Testis (tissue), 3 donors: Measurements from ENCODE around the gene SELENOW. TPM values are rescaled to one million over a fixed set of nuclear protein-coding genes. Genes with fewer than 3 reads are reported as not detected.
"Not testable (repeated sequence)": the region's sequence is repeated elsewhere in the genome, so short reads cannot be mapped to it uniquely, and the experiment has no call there.

Experiments
- DNase-seq: peaks from one replicate; pipeline ENCODE4 v3.0.0-alpha.2; 2019
- H3K27ac ChIP-seq, 2 donors: fragments of 200-600 bp; sonication (generic); one replicate each; pipeline ENCODE4 v1.5.1; 2019
- H3K27me3 ChIP-seq: fragments of 200-600 bp; sonication (generic); one replicate; pipeline ENCODE4 v1.5.1; 2019
- H3K36me3 ChIP-seq: fragments of 200-600 bp; sonication (generic); one replicate; pipeline ENCODE4 v1.5.1; 2017; ENCODE audit warnings: low read depth; ENCODE audit errors: missing control alignments
- H3K4me1 ChIP-seq: fragments of 200-600 bp; sonication (generic); one replicate; pipeline ENCODE4 v1.5.1; 2019
- H3K4me3 ChIP-seq, 2 donors: fragments of 200-600 bp; sonication (generic); one replicate each; pipeline ENCODE4 v1.5.1; 2017 to 2019
- H3K9me3 ChIP-seq: fragments of 200-600 bp; sonication (generic); one replicate; pipeline ENCODE4 v1.5.1; 2017
- POLR2A ChIP-seq: fragments of 450-650 bp; IDR thresholded peaks from one replicate; pipeline ENCODE4 v1.6.1; 2017; ENCODE audit warnings: antibody characterized with exemption, mild to moderate bottlenecking, moderate library complexity
- WGBS, 2 donors: methylation state at CpG; one replicate each; pipeline ENCODE4 v1.1.5; 2018; 5-methylcytosine and 5-hydroxymethylcytosine counted together
- intact Hi-C: fragments of 100-400 bp; cut with DNase I; formaldehyde crosslinking; loops from one replicate; pipeline ENCODE4 v1.15.1; 2023; ENCODE audit warnings: low total_unique reads
- polyA plus RNA-seq: library from polyadenylated mRNA; stranded (reverse); fragments of 350-450 nt; fragmentation: Illumina TruSeq; extraction: RNeasy Lipid Tissue Mini Kit (QIAGEN cat#74804); gene quantifications from one replicate; pipeline ENCODE4 v1.2.3, GENCODE V29; 2014; ENCODE audit warnings: low read depth, low replicate concordance; ENCODE audit not compliant: insufficient read depth
- total RNA-seq, 2 donors: library from RNA; depleted of rRNA; stranded (reverse); fragments of >200 nt; gene quantifications; one replicate each; pipeline ENCODE4 v1.2.3, GENCODE V29; 2016
- TF ChIP-seq, protein P1 (sequence below), 3 experiments: fragments of 450-650 bp in 2 of 3; fragments of 200-600 bp in 1 of 3; sonication (generic) in 1 of 3; IDR thresholded peaks; one replicate each; pipeline ENCODE4 v1.5.1; 2016 to 2019; ENCODE audit warnings: antibody characterized with exemption in 3 of 3, mild to moderate bottlenecking in 2 of 3, moderate library complexity in 1 of 3

Gene SELENOW
- total and polyA plus RNA-seq, 3 donors from 2014 or later: 170 to 197 (median 194) TPM

DNA sequence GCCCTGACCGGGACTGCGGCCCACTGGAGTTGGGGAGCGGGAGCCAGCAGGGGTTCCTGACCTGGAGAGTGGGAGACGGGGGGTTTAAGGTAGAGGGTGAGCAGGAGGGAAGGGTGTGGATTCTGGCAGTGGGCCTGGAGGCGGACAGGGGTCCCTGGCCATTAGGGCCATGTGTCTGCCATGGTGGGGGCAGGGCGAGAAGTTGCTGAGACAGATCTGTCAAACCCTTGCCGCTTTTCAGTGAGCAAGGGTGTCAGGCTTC, 12.2 kb upstream of the SELENOW start:
- Histone ChIP-seq H3K4me3 (no peak overlapping the region), H3K27me3 (no peaks in the 10 kb centered on the region), H3K4me1 (no peaks in the 10 kb centered on the region), H3K27ac (no peak overlapping the region), H3K36me3 (no peaks in the 10 kb centered on the region), H3K9me3 (no peaks in the 10 kb centered on the region)
- intact Hi-C loops: no loop called here
- TF ChIP-seq POLR2A: no peak
- TF ChIP-seq, protein P1, sequence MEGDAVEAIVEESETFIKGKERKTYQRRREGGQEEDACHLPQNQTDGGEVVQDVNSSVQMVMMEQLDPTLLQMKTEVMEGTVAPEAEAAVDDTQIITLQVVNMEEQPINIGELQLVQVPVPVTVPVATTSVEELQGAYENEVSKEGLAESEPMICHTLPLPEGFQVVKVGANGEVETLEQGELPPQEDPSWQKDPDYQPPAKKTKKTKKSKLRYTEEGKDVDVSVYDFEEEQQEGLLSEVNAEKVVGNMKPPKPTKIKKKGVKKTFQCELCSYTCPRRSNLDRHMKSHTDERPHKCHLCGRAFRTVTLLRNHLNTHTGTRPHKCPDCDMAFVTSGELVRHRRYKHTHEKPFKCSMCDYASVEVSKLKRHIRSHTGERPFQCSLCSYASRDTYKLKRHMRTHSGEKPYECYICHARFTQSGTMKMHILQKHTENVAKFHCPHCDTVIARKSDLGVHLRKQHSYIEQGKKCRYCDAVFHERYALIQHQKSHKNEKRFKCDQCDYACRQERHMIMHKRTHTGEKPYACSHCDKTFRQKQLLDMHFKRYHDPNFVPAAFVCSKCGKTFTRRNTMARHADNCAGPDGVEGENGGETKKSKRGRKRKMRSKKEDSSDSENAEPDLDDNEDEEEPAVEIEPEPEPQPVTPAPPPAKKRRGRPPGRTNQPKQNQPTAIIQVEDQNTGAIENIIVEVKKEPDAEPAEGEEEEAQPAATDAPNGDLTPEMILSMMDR (IDR thresholded peaks at IDR 0.05): no peak
- DNase-seq: no peak
- WGBS, 2 donors: 76 to 77% methylated on average over 7 of the region's 7 CpGs

DNA sequence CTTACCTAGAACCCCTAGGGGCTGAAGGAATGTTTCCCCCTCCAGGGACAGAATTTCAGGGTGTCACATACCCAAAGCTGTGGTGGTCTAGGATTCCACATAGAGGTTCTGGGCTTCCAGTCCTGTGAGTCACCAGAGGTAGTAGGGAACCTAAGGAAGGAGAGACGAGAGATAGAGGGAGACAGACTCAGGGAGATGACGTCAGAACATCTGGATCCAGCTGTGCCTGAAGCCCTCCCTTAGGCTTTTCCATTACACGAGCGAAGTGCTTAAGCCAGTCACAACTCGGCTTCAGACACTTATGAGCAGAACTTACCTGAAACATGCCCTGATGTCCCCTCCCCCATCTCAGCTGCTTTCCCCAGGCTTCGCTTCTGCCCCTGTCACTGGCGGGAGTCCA, 11.8 kb upstream of the SELENOW start:
- Histone ChIP-seq H3K27me3 (no peaks in the 10 kb centered on the region), H3K36me3 (no peaks in the 10 kb centered on the region), H3K4me1 (no peaks in the 10 kb centered on the region), H3K9me3 (no peaks in the 10 kb centered on the region), H3K4me3 (no peak overlapping the region), H3K27ac (no peak overlapping the region)
- WGBS, 2 donors: 87 to 93% methylated on average over 7 of the region's 7 CpGs
- intact Hi-C loops: no loop called here
- no peak for DNase-seq
- TF ChIP-seq POLR2A: no peak
- TF ChIP-seq, protein P1 (IDR thresholded peaks at IDR 0.05): no peak

DNA sequence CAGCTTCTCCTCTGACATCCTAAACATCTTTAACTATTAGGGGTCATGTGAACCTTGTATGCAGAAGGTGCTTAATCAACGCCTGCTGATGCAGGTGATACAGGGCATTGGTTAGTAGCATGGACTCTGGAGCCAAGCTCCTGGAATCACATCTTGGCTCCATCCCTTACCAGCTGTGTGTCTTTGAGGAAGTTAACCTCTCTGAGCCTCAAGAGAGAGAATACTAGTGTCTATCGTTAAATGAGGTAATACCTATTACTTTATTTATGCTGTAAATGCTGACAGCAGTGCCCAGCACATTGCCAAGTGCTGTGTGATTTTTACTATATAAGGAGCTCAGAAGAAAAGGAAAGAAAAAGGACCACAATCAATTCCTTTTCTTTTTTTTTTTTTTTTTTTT, 11.2 kb upstream of the SELENOW start:
- Histone ChIP-seq H3K36me3 (no peaks in the 10 kb centered on the region), H3K4me3 (no peak overlapping the region), H3K27ac (no peak overlapping the region), H3K27me3 (no peaks in the 10 kb centered on the region), H3K4me1 (no peaks in the 10 kb centered on the region), H3K9me3 (no peaks in the 10 kb centered on the region)
- DNase-seq: no peak
- intact Hi-C loops: no loop called here
- WGBS, 2 donors: 83 to 98% methylated on average over 2 of the region's 2 CpGs
- TF ChIP-seq POLR2A: no peak
- TF ChIP-seq, protein P1 (IDR thresholded peaks at IDR 0.05): no peak

DNA sequence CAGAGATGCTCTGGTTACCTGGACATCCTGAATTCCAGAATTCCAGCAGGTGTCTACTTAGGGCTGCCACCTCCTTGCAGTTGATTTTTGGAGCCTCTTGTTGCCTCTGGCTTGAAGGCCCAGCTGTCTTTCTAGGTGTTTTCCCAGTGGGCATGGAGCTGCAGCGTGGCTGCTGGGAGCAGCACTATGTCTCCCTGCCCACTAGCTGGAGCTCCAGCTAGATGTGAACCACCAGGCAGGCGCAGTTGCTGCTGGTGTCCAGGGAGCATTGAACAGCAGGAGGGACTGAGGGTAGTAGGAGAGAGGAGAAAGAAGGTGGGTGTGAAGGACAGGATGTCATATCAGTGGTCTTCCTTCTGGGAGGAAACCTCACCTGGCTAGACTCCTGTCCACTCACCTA, 9.9 kb upstream of the SELENOW start:
- Histone ChIP-seq H3K36me3 (no peaks in the 10 kb centered on the region), H3K4me1 (no peaks in the 10 kb centered on the region), H3K4me3 (no peak overlapping the region), H3K9me3 (no peaks in the 10 kb centered on the region), H3K27me3 (no peaks in the 10 kb centered on the region), H3K27ac (no peak overlapping the region)
- WGBS, 2 donors: 86 to 100% methylated on average over 2 of the region's 2 CpGs
- no peak for DNase-seq
- intact Hi-C loops: no loop called here
- TF ChIP-seq, protein P1 (IDR thresholded peaks at IDR 0.05): no peak
- TF ChIP-seq POLR2A: no peak

DNA sequence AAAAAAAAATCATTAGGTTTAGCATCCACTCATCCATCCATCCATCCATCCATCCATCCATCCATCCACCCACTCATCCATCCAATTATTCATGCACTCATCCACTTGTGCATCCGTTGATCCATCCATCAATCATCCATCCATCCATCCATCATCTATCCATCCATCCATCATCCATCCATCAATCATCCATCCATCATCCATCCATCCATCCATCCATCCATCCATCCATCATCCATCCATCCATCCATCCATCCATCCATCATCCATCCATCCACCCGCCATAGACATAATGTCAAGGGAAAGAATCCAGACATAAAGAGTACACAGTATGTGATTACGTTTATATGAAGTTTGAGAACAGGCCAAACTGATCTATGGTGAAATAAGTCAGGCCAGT, 9.0 kb upstream of the SELENOW start:
- H3K36me3 ChIP-seq: no peaks in the 10 kb centered on the region
- H3K9me3 ChIP-seq: no peaks in the 10 kb centered on the region
- H3K27me3 ChIP-seq: no peaks in the 10 kb centered on the region
- WGBS, 2 donors: 93 to 96% methylated on average over 3 of the region's 3 CpGs
- H3K27ac ChIP-seq: no peak overlapping the region
- TF ChIP-seq, protein P1 (IDR thresholded peaks at IDR 0.05): no peak
- no peak for TF ChIP-seq POLR2A
- DNase-seq: no peak
- H3K4me3 ChIP-seq: no peak overlapping the region
- H3K4me1 ChIP-seq: no peaks in the 10 kb centered on the region
- intact Hi-C loops: no loop called here

DNA sequence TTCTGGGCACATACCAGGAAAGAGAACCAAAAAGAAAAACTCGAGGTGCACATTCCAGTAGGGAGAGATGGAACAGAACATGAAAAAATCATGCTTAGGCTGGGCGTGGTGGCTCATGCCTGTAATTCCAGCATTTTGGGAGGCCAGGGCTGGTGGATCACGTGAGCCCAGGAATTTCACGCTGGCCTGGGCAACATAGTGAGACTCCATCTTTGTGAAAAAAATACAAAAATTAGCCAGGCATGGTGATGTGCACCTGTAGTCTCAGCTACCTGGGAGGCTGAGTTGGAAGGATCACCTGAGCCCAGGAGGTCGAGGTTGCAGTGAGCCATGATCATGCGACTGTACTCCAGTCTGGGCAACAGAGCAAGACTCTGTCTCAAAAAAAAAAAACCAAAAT, 7.2 kb upstream of the SELENOW start:
- H3K4me1 ChIP-seq, H3K4me3 ChIP-seq, H3K27ac ChIP-seq, intact Hi-C loops, DNase-seq, H3K36me3 ChIP-seq, H3K27me3 ChIP-seq, H3K9me3 ChIP-seq: not testable (repeated sequence)
- WGBS, 2 donors: 83 to 90% methylated on average over 6 of the region's 6 CpGs
